Measurements from ENCODE around the gene GRIFIN. TPM values are rescaled to one million over a fixed set of nuclear protein-coding genes. Genes with fewer than 3 reads are reported as not detected.

Gene GRIFIN
- not detected in 2 replicates for total RNA-seq (2014; rRNA removed; shearing (Covaris generic))
- polyA plus RNA-seq (2016; fragmentation: Nextera tagmentation; extraction: Ambion mirVana), result not detected in 2 replicates

- no peaks in the 10 kb centered on the region for H3F3A ChIP-seq (ENCODE audit: insufficient read depth)
- 54 to 89% methylated on average over 5 to 16 of the region's 16 CpGs for WGBS, 2 experiments (ENCODE audit: low coverage in 1 of 2, low lambda C conversion rate in 2 of 2, missing lambda C conversion rate in 2 of 2)
- no peaks in the 10 kb centered on the region for H4K20me1 ChIP-seq (ENCODE audit: insufficient read depth)
- no peak for DNase-seq
- no peaks in the 10 kb centered on the region for H3K36me3 ChIP-seq (ENCODE audit: low read depth)
- in situ Hi-C loops (cut with MboI), result no loop called here
- H3K4me2 ChIP-seq (ENCODE audit: unreplicated experiment), result no peak within 1 kb of the TSS
- H2AFZ ChIP-seq, result no peak within 1 kb of the TSS
- H3K79me2 ChIP-seq (ENCODE audit: insufficient read depth), result no peaks in the 10 kb centered on the region
- H3K9ac ChIP-seq, result no peak within 1 kb of the TSS
- no peaks in the 10 kb centered on the region for H3K9me2 ChIP-seq (ENCODE audit: insufficient read depth)
- H3K4me3 ChIP-seq, result no peak within 1 kb of the TSS
- no peaks in the 10 kb centered on the region for H3K9me3 ChIP-seq (ENCODE audit: low read depth)
- no peak within 1 kb of the TSS for H3K27ac ChIP-seq
- peaks cover 13% of the 10 kb centered on the region for H3K4me1 ChIP-seq (ENCODE audit: insufficient read depth)
- no peaks in the 10 kb centered on the region for H3K27me3 ChIP-seq (replicated peaks; ENCODE audit: insufficient read depth)
- TF ChIP-seq EZH2 (IDR thresholded peaks at IDR 0.05; ENCODE audit: insufficient read depth, poor library complexity, severe bottlenecking) (no peak), EZH2phosphoT487 (IDR thresholded peaks at IDR 0.05; ENCODE audit: insufficient read depth, low read depth) (no peak)
Observed at GRCh38 chr7:2476298-2476697, at the start of gene GRIFIN. Gene GRIFIN, minus strand, starts transcription at chr7:2476398. Its CDS starts 15 bp downstream, at chr7:2476383.

GRCh38 chr7:2524808-2525657 is 48.8 kb upstream of the GRIFIN start:
- peaks cover 33% of the 10 kb centered on the region for H3K4me1 ChIP-seq (ENCODE audit: insufficient read depth)

GRCh38 chr7:2523941-2524807 is 48.0 kb upstream of the GRIFIN start:
- in situ Hi-C loops (cut with MboI), result no loop called here
- no peaks in the 10 kb centered on the region for H3K36me3 ChIP-seq (ENCODE audit: low read depth)

More at GRCh38 chr7:2524808-2525657, 48.8 kb upstream of the GRIFIN start:
- H3K9me3 ChIP-seq (ENCODE audit: low read depth), result no peaks in the 10 kb centered on the region
- no peak overlapping the region for H3K4me2 ChIP-seq (ENCODE audit: unreplicated experiment)
- H3K27ac ChIP-seq, result no peak overlapping the region
- H4K20me1 ChIP-seq (ENCODE audit: insufficient read depth), result no peaks in the 10 kb centered on the region
- no peaks in the 10 kb centered on the region for H3K36me3 ChIP-seq (ENCODE audit: low read depth)
- DNase-seq, result no peak
- H3K4me3 ChIP-seq, result no peak overlapping the region
- H3K27me3 ChIP-seq (replicated peaks; ENCODE audit: insufficient read depth), result no peaks in the 10 kb centered on the region
- 0 out of 2 replicates have a peak, but pooled peaks cover 6% of the 10 kb centered on the region for H3K79me2 ChIP-seq (ENCODE audit: insufficient read depth)
- WGBS, 2 experiments (ENCODE audit: low coverage in 1 of 2, low lambda C conversion rate in 2 of 2, missing lambda C conversion rate in 2 of 2), result 89 to 90% methylated on average over 20 to 48 of the region's 53 CpGs
- H3F3A ChIP-seq (ENCODE audit: insufficient read depth), result peaks cover 5% of the 10 kb centered on the region; the same call in 1 of the 2 replicates
- no peaks in the 10 kb centered on the region for H3K9me2 ChIP-seq (ENCODE audit: insufficient read depth)
- no peak overlapping the region for H2AFZ ChIP-seq
- in situ Hi-C loops (cut with MboI), result no loop called here
- H3K9ac ChIP-seq, result no peak overlapping the region
- TF ChIP-seq EZH2phosphoT487 (IDR thresholded peaks at IDR 0.05; ENCODE audit: insufficient read depth, low read depth) (no peak), EZH2 (IDR thresholded peaks at IDR 0.05; ENCODE audit: insufficient read depth, poor library complexity, severe bottlenecking) (no peak)

DNA sequence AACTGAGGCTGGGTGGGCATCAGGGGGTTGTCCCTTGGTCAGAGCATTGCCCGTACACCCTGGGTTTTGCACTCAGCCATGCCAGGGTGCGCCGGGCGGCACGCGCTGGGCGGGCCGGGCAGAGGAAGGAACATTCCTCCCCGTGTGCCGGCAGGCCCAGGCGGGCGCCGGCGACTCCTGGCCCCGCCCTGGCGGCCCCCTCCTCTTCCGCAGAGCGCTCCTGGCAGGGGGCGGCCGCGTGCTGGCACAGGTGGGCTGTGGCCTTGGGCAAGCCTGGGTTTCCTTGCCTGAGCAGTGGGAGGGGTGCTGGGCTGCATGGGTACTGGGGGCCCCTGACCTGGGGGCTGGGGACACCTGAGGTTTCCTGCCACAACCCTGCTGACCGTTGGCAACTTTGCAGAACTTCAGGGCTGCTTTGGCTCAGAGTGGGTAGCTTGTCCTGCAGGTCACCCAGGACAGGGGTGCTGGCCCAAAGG is 47.3 kb upstream of the GRIFIN start:
- DNase-seq, result no peak
- H3K4me2 ChIP-seq (ENCODE audit: unreplicated experiment), result no peak overlapping the region

More at GRCh38 chr7:2523941-2524807, 48.0 kb upstream of the GRIFIN start:
- Histone ChIP-seq H3K79me2 (ENCODE audit: insufficient read depth) (0 out of 2 replicates have a peak, but pooled peaks cover 6% of the 10 kb centered on the region), H3F3A (ENCODE audit: insufficient read depth) (peaks cover 5% of the 10 kb centered on the region; the same call in 1 of the 2 replicates), H3K9ac (no peak overlapping the region), H3K27ac (no peak overlapping the region), H2AFZ (no peak overlapping the region), H3K4me2 (ENCODE audit: unreplicated experiment) (no peak overlapping the region), H3K27me3 (replicated peaks; ENCODE audit: insufficient read depth) (no peaks in the 10 kb centered on the region), H3K4me1 (ENCODE audit: insufficient read depth) (peaks cover 26% of the 10 kb centered on the region), H3K9me2 (ENCODE audit: insufficient read depth) (no peaks in the 10 kb centered on the region), H3K9me3 (ENCODE audit: low read depth) (no peaks in the 10 kb centered on the region), H3K4me3 (no peak overlapping the region), H4K20me1 (ENCODE audit: insufficient read depth) (no peaks in the 10 kb centered on the region)
- TF ChIP-seq EZH2 (IDR thresholded peaks at IDR 0.05; ENCODE audit: insufficient read depth, poor library complexity, severe bottlenecking) (no peak), EZH2phosphoT487 (IDR thresholded peaks at IDR 0.05; ENCODE audit: insufficient read depth, low read depth) (no peak)
- DNase-seq, result peak; percentile 61
- WGBS, 2 experiments (ENCODE audit: low coverage in 1 of 2, low lambda C conversion rate in 2 of 2, missing lambda C conversion rate in 2 of 2), result 77 to 78% methylated on average over 22 to 47 of the region's 51 CpGs

More for the DNA sequence above, 47.3 kb upstream of the GRIFIN start:
- in situ Hi-C loops (cut with MboI), result no loop called here
- Histone ChIP-seq H3K9me3 (ENCODE audit: low read depth) (no peaks in the 10 kb centered on the region), H3F3A (ENCODE audit: insufficient read depth) (peaks cover 5% of the 10 kb centered on the region; the same call in 1 of the 2 replicates), H3K27me3 (replicated peaks; ENCODE audit: insufficient read depth) (no peaks in the 10 kb centered on the region), H2AFZ (no peak overlapping the region), H3K27ac (no peak overlapping the region), H3K36me3 (ENCODE audit: low read depth) (no peaks in the 10 kb centered on the region), H4K20me1 (ENCODE audit: insufficient read depth) (no peaks in the 10 kb centered on the region), H3K9ac (no peak overlapping the region), H3K79me2 (ENCODE audit: insufficient read depth) (0 out of 2 replicates have a peak, but pooled peaks cover 6% of the 10 kb centered on the region), H3K4me1 (ENCODE audit: insufficient read depth) (peaks cover 20% of the 10 kb centered on the region), H3K9me2 (ENCODE audit: insufficient read depth) (no peaks in the 10 kb centered on the region), H3K4me3 (no peak overlapping the region)
- no peak for TF ChIP-seq EZH2 (IDR thresholded peaks at IDR 0.05; ENCODE audit: insufficient read depth, poor library complexity, severe bottlenecking)
- no peak for TF ChIP-seq EZH2phosphoT487 (IDR thresholded peaks at IDR 0.05; ENCODE audit: insufficient read depth, low read depth)
- WGBS, 2 experiments (ENCODE audit: low coverage in 1 of 2, low lambda C conversion rate in 2 of 2, missing lambda C conversion rate in 2 of 2), result 87 to 91% methylated on average over 15 to 21 of the region's 22 CpGs

Data from GM23248 (cell line).